Activated naive CD4-positive, alpha-beta T cell treated with anti-CD3 and anti-CD28 coated beads, Interleukin-2, amount 50 U/mL, for 72 hours (primary cell): ENCODE results near the gene IFT74. TPM values are rescaled to one million over a fixed set of nuclear protein-coding genes. Genes with fewer than 3 reads are reported as not detected.

Experiments
- ATAC-seq, 2 donors: fragments of 150-1000 bp; cut with Tn5 transposase; 2 replicates each; pipeline ENCODE4 v1.10.0; 2021; ENCODE audit warnings: mild to moderate bottlenecking in 2 of 2, moderate library complexity in 2 of 2
- DNase-seq, 2 donors: peaks; one replicate each; pipeline ENCODE4 v3.0.0; 2021 to 2022; ENCODE audit warnings: low spot score in 2 of 2
- H3K27ac Mint-ChIP-seq, 2 donors: one replicate each; pipeline ENCODE4 v1.8.0; 2022; ENCODE audit warnings: mild to moderate bottlenecking in 2 of 2, mixed read lengths in 2 of 2
- H3K36me3 Mint-ChIP-seq, 2 donors: one replicate each; pipeline ENCODE4 v1.8.0; 2022; ENCODE audit warnings: mixed read lengths in 2 of 2
- H3K9me3 Mint-ChIP-seq, 2 donors: one replicate each; pipeline ENCODE4 v1.8.0; 2022; ENCODE audit warnings: mixed read lengths in 2 of 2
- total RNA-seq, 2 donors: library from RNA; stranded (reverse); gene quantifications; one replicate each; pipeline ENCODE4 v1.2.3, GENCODE V29; 2022

Gene IFT74
- total RNA-seq, 2 donors from 2014 or later = 8.9 to 9.3 TPM

GRCh38 chr9:27041746-27042145 lies 85.5 kb downstream of the IFT74 start:
- no peaks in the 10 kb centered on the region for H3K9me3 Mint-ChIP-seq
- no peak overlapping the region for H3K27ac Mint-ChIP-seq

GRCh38 chr9:27042476-27042875 lies 86.3 kb downstream of the IFT74 start:
- H3K9me3 Mint-ChIP-seq = no peaks in the 10 kb centered on the region
- H3K27ac Mint-ChIP-seq = no peak overlapping the region
- no peak for ATAC-seq
- no peak for DNase-seq
- no peaks in the 10 kb centered on the region for H3K36me3 Mint-ChIP-seq

More at GRCh38 chr9:27041746-27042145, 85.5 kb downstream of the IFT74 start:
- H3K36me3 Mint-ChIP-seq = no peaks in the 10 kb centered on the region
- DNase-seq (no peak), ATAC-seq (no peak)

DNA sequence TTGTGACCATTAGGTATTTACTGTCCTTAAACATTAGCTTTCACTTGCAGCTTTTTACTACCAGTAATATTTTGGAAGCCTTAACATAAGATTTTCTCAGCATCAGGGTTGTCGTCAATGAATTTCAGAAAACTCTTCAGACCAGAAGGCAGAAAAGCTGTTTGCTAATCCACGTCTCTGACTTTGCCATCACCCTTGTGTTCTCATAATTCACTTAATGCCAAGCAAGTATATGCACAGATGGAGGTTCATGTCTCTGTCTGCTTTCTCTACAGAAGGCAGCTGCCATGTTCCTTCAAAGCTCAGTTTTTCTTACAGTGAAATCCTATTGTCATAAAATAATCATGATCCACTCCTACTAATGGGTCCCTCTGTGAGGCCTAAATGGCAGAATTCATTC lies 87.0 kb downstream of the IFT74 start:
- Mint-ChIP-seq H3K27ac (no peak overlapping the region), H3K36me3 (no peaks in the 10 kb centered on the region), H3K9me3 (no peaks in the 10 kb centered on the region)
- no peak for DNase-seq
- no peak for ATAC-seq

GRCh38 chr9:27047136-27047535 lies 90.9 kb downstream of the IFT74 start:
- Mint-ChIP-seq H3K9me3 (no peaks in the 10 kb centered on the region), H3K27ac (no peak overlapping the region), H3K36me3 (no peaks in the 10 kb centered on the region)
- ATAC-seq = no peak
- DNase-seq = no peak

DNA sequence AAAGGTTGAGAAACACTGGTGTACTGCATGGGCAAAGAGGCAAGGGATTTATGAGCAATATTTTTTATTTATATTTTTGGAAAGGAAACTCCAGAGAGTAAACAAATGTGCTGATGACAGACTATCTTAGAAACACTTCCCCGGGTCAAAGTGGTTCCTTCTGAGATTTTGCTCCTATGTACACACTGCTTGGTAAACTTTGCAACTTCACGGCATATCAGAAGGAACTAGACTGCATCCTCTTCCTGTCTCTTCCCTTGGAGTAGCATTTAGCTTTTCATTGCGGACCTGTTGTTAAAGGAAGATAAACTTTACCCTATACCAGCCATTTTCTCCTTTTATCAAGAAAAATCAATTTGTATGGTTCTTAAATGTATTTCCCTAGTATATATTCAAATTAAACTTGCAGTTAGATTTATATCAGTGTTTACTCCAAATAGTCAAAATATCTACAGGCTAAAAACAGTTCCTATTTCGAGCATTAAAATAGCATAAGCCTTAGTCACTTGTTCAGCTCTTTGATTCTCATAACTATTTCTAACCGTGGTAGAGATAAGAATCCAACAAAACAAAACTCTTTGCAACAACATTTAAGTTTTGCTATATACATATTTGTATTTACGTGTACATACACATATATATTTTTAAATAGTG lies 97.3 kb downstream of the IFT74 start:
- no peak for ATAC-seq
- no peaks in the 10 kb centered on the region for H3K9me3 Mint-ChIP-seq
- H3K36me3 Mint-ChIP-seq = no peaks in the 10 kb centered on the region
- no peak overlapping the region for H3K27ac Mint-ChIP-seq
- no peak for DNase-seq

DNA sequence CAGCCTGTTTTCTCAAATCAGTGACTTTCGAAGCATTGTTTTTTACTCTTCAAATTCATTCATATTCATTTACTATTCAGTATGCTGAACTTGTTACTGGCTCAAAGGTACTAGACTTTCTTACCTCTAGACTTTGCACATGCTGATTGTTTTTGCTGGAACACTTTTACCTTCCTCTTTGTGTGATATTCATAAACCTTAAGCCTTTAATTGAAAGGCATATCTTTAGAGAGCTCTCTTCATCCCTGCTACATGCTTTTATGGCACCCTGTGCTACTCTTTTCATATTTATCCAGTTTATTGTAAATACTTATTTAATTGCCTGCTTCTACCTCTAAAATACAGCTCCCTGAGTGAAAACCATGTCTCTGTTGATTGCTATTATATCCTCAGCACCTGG lies 97.9 kb downstream of the IFT74 start:
- DNase-seq = no peak
- H3K27ac Mint-ChIP-seq = no peak overlapping the region
- no peaks in the 10 kb centered on the region for H3K36me3 Mint-ChIP-seq
- no peak for ATAC-seq
- no peaks in the 10 kb centered on the region for H3K9me3 Mint-ChIP-seq

GRCh38 chr9:27054841-27055240 lies 98.6 kb downstream of the IFT74 start:
- H3K9me3 Mint-ChIP-seq = no peaks in the 10 kb centered on the region
- DNase-seq = no peak
- H3K36me3 Mint-ChIP-seq = no peaks in the 10 kb centered on the region
- H3K27ac Mint-ChIP-seq = no peak overlapping the region
- no peak for ATAC-seq

GRCh38 chr9:27059412-27059811 lies 103.2 kb downstream of the IFT74 start:
- ATAC-seq (no peak), DNase-seq (no peak)

DNA sequence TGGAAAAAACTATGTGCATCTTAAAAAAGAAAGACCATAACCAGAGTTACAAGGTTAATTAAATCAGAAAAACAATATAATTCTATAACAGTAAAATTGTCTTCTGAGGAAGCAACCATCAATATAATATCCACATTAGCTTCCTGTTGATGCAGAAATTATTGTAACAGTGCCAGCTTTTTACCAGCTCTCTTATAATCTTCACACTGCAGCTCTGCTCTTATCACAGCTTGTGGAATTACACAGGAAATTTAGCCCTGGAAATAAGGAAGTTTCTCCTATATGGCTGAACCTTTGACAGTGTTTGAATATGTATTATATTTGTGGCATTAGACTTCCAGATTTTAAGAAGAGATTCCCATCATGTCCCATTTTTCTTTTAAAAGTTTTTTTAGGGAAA lies 103.7 kb downstream of the IFT74 start:
- Mint-ChIP-seq H3K27ac (no peak overlapping the region), H3K36me3 (no peaks in the 10 kb centered on the region)

More at GRCh38 chr9:27059412-27059811, 103.2 kb downstream of the IFT74 start:
- Mint-ChIP-seq H3K9me3 (no peaks in the 10 kb centered on the region), H3K27ac (no peak overlapping the region), H3K36me3 (no peaks in the 10 kb centered on the region)

DNA sequence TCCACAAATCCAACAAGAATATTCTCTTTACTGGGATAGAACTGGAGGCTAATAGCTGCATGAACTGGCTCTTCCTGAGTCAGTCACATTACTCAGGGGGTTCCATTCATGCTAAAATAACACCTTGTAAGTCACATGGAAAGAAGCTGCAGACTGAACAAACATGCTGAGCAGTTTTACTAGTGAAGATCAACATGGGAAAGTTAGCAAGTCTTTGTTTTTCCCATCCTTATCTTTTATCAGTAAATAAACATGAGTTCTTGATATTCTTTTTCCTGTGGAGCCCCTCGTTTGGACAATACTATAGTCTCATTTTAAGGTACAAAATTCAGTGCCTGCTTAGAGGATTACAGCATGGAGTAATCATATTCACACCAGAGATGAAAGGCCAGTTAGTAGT lies 109.1 kb downstream of the IFT74 start:
- Mint-ChIP-seq H3K9me3 (no peaks in the 10 kb centered on the region), H3K27ac (no peak overlapping the region), H3K36me3 (no peaks in the 10 kb centered on the region)
- ATAC-seq (no peak), DNase-seq (no peak)

More for the DNA sequence above, 103.7 kb downstream of the IFT74 start:
- no peaks in the 10 kb centered on the region for H3K9me3 Mint-ChIP-seq
- ATAC-seq = no peak
- DNase-seq = no peak

DNA sequence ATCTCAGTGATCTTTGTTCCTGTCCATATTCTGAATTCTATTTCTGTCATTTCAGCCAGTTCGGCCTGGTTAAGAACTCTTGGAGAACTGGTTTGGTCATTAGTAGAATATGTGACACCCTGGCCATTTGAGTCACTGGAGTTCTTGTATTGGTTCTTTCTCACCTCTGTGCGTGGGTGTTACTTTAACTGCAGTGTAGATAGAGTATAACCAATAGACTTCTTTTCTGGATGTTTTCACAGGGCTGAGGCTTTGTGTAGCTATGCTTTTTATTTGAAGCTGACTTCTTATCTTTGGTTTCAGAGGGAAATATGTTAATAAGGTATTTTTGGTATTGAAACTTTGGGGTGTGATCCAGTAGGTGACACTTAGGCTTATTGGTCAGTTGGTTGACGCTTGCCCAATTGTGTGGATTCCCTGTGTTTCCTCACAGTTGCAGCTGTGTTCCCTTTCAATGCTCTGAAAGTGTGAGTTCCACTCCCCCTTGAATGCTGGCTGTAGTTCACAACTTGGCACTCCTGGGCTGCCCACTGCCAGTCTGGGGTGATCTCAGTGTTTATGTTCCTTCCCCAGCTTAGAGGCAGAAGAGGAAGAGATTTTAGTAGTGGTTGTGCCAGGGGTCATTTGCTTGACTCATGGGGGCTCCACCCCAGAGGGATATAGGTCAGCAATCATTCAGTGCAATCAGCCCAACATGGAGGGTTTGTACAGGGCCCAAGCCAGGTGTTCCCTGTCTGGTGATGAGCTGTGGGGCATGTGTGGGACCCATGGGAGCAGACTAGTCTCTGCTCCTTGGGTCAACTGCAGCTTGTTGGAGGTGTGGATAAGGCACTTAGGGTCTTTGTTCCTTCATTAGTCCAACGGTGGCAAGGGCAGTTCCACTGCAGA lies 117.9 kb downstream of the IFT74 start:
- H3K27ac Mint-ChIP-seq = no peak overlapping the region
- DNase-seq = no peak
- peaks cover 0 to 3% of the 10 kb centered on the region in 2 donors for H3K9me3 Mint-ChIP-seq
- peak in 1 of 2 donors; percentile 40 for ATAC-seq
- H3K36me3 Mint-ChIP-seq = peaks cover 0 to 6% of the 10 kb centered on the region in 2 donors

DNA sequence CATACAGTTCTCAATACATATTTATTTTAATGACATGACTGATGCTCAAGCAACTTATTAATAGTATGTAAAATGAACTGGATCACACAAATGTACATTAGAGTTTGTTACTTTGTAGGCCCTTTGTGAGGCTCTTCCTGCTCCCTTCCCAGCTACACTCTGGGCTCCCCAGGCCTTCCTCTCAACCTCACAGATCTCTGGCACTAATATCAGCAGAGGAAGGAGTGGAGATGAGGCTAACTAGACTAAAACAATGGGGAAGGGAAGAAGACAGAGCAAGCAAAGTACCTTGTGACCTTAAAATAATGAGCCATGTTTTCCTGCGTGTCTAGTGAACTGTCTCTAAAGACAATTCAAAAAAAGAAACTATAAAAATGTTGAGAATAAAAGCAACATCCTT lies 122.5 kb downstream of the IFT74 start:
- peaks cover 0 to 3% of the 10 kb centered on the region in 2 donors for H3K9me3 Mint-ChIP-seq
- peaks cover 0 to under 1% of the 10 kb centered on the region in 2 donors for H3K36me3 Mint-ChIP-seq
- DNase-seq (no peak), ATAC-seq (no peak)
- H3K27ac Mint-ChIP-seq = no peak overlapping the region

GRCh38 chr9:27085456-27085855 lies 129.2 kb downstream of the IFT74 start:
- Mint-ChIP-seq H3K9me3 (no peaks in the 10 kb centered on the region), H3K36me3 (no peaks in the 10 kb centered on the region), H3K27ac (no peak overlapping the region)
- ATAC-seq (no peak), DNase-seq (no peak)

- no peak overlapping the region for H3K27ac Mint-ChIP-seq
Observed at GRCh38 chr9:27086818-27087680, 130.8 kb downstream of the IFT74 start.

GRCh38 chr9:27088981-27089380 lies 132.8 kb downstream of the IFT74 start:
- Mint-ChIP-seq H3K27ac (no peak overlapping the region), H3K36me3 (no peaks in the 10 kb centered on the region)

More at GRCh38 chr9:27086818-27087680, 130.8 kb downstream of the IFT74 start:
- Mint-ChIP-seq H3K36me3 (no peaks in the 10 kb centered on the region), H3K9me3 (no peaks in the 10 kb centered on the region)
- no peak for DNase-seq
- no peak for ATAC-seq

DNA sequence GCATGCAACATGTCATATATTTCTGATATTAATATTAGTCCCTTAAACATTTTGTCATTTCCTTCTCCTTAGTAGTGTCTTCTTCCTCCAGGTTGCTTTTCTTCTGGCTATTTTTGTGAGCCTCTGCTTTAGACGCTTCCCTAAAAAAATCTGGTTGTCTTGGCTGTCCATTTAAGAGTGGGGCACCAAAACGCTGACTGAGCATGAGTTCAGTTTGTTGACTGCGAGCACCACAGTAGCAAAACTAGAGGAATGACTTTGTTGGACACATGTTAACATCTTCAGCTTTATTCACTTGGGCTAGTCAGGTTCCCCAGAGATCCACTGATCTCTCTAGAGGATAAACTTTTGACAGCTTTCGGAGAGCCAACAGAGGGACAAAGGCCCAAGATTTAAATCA lies 133.5 kb downstream of the IFT74 start:
- Mint-ChIP-seq H3K27ac (no peak overlapping the region), H3K36me3 (no peaks in the 10 kb centered on the region), H3K9me3 (no peaks in the 10 kb centered on the region)
- DNase-seq (no peak), ATAC-seq (no peak)

More at GRCh38 chr9:27088981-27089380, 132.8 kb downstream of the IFT74 start:
- H3K9me3 Mint-ChIP-seq = no peaks in the 10 kb centered on the region
- ATAC-seq (no peak), DNase-seq (no peak)

DNA sequence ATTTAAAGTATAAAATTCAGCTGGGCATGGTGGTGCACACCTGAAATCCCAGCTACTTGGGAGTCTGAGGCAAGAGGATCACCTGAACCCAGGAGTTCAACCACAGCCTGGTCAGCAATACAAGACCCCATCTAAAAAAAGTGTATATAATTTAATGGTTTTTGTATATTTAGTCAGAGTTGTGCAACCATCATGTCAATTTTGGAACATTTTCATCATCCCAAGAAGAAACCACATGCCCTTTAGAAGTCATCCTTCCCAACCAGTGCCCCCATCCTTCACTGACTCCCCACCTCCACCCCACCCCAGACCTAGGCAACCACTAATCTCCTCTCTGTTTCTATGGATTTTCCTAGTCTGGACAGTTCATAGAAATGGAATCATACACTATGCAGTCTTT lies 134.0 kb downstream of the IFT74 start:
- Mint-ChIP-seq H3K36me3 (no peaks in the 10 kb centered on the region), H3K27ac (no peak overlapping the region), H3K9me3 (no peaks in the 10 kb centered on the region)
- ATAC-seq = no peak
- DNase-seq = no peak
